SK-N-SH (cell line): ENCODE results near the gene PRDM15. TPM values are rescaled to one million over a fixed set of nuclear protein-coding genes. Genes with fewer than 3 reads are reported as not detected.
A peak's percentile ranks its signal among the peaks of the same experiment; 100 is the strongest.

ENCODE experiments used
- CTCF ChIA-PET: fragments of 300-600, 350-600 bp; formaldehyde crosslinking; extraction: SDS; loops from one replicate; lab custom pipeline; 2021; lab: Yijun Ruan, JAX
- POLR2A ChIA-PET: fragments of 350-600 bp; sonication (Branson Sonifier 250); formaldehyde crosslinking; extraction: SDS; loops from one replicate; lab custom pipeline; 2020; ENCODE audit warnings: antibody characterized with exemption, inconsistent platforms; lab: Yijun Ruan, JAX
- DNase-seq: peaks from one replicate; pipeline ENCODE4 v3.0.0; 2012
- H2AFZ ChIP-seq: fragments of 200-600 bp; sonication (generic); 2 replicates; pipeline ENCODE4 v1.8.1; 2016; ENCODE audit warnings: antibody characterized with exemption, mild to moderate bottlenecking, low read depth
- H3F3A ChIP-seq: fragments of 200-600 bp; sonication (generic); replicated peaks from 2 replicates; pipeline ENCODE3; 2016; ENCODE audit warnings: antibody characterized with exemption, mild to moderate bottlenecking; ENCODE audit not compliant: insufficient read depth
- H3K27ac ChIP-seq, 2 experiments: fragments of 200-500 bp in 1 of 2; fragments of 200-600 bp in 1 of 2; sonication (Bioruptor generic) in 1 of 2; sonication (generic), shearing (Covaris generic) in 1 of 2; 2 replicates each; pipeline versions ENCODE4 v1.5.1 to v1.6.1; 2014 to 2016; ENCODE audit warnings: low read depth in 2 of 2, inconsistent platforms in 1 of 2, low read length in 1 of 2, mild to moderate bottlenecking in 1 of 2, mixed read lengths in 1 of 2
- H3K27me3 ChIP-seq: fragments of 200-600 bp; sonication (generic), shearing (Covaris generic); 2 replicates; pipeline ENCODE4 v1.6.1; 2016; ENCODE audit warnings: mixed run types; ENCODE audit not compliant: insufficient read depth
- H3K36me3 ChIP-seq, 2 experiments: fragments of 200-500 bp in 1 of 2; fragments of 200-600 bp in 1 of 2; sonication (Bioruptor generic) in 1 of 2; sonication (generic) in 1 of 2; replicated peaks in 1 of 2; 2 replicates each; pipeline versions ENCODE3 to v1.5.1; 2014 to 2016; ENCODE audit warnings: low read length in 1 of 2, mild to moderate bottlenecking in 1 of 2; ENCODE audit not compliant: insufficient read depth in 2 of 2, control insufficient read depth in 1 of 2
- H3K4me1 ChIP-seq, 2 experiments: fragments of 200-500 bp in 1 of 2; fragments of 200-600 bp in 1 of 2; sonication (Bioruptor generic) in 1 of 2; sonication (generic), shearing (Covaris generic) in 1 of 2; 2 replicates each; pipeline versions ENCODE4 v1.5.1 to v1.6.1; 2014 to 2016; ENCODE audit warnings: low read depth in 1 of 2, low read length in 1 of 2, mixed run types in 1 of 2; ENCODE audit not compliant: insufficient read depth in 2 of 2, control insufficient read depth in 1 of 2
- H3K4me2 ChIP-seq: fragments of 200-600 bp; sonication (generic), shearing (Covaris generic); 2 replicates; pipeline ENCODE4 v1.6.1; 2017; ENCODE audit warnings: mixed run types
- H3K4me3 ChIP-seq, 2 experiments: fragments of 200-500 bp in 1 of 2; fragments of 200-600 bp in 1 of 2; sonication (Bioruptor generic) in 1 of 2; sonication (generic), shearing (Covaris generic) in 1 of 2; 2 replicates each; pipeline versions ENCODE4 v1.5.1 to v1.8.1; 2014 to 2016; ENCODE audit warnings: low read depth in 2 of 2, inconsistent platforms in 1 of 2, low read length in 1 of 2, mild to moderate bottlenecking in 1 of 2, mixed read lengths in 1 of 2, moderate library complexity in 1 of 2
- H3K79me2 ChIP-seq: fragments of 200-600 bp; sonication (generic); 2 replicates; pipeline ENCODE4 v1.8.1; 2017; ENCODE audit warnings: mild to moderate bottlenecking; ENCODE audit not compliant: insufficient read depth
- H3K9ac ChIP-seq: fragments of 200-600 bp; sonication (generic); 2 replicates; pipeline ENCODE4 v1.6.1; 2017; ENCODE audit warnings: mixed run types
- H3K9me2 ChIP-seq: fragments of 200-600 bp; sonication (generic); 2 replicates; pipeline ENCODE4 v1.6.1; 2017; ENCODE audit warnings: mixed run types
- H3K9me3 ChIP-seq: fragments of 200-600 bp; sonication (generic); 2 replicates; pipeline ENCODE4 v1.6.1; 2017; ENCODE audit warnings: mixed run types, mild to moderate bottlenecking, moderate library complexity
- H4K20me1 ChIP-seq: fragments of 200-600 bp; sonication (generic); 2 replicates; pipeline ENCODE4 v1.6.1; 2017; ENCODE audit warnings: mild to moderate bottlenecking, mixed run types; ENCODE audit not compliant: insufficient read depth
- CHD2 ChIP-seq: fragments of 150-350 bp; IDR thresholded peaks from 2 replicates; pipeline ENCODE4 v1.6.1; 2018; ENCODE audit warnings: low read length; ENCODE audit not compliant: partially characterized antibody
- CTCF ChIP-seq: fragments of 200-600 bp; sonication (generic); IDR thresholded peaks from 2 replicates; pipeline ENCODE4 v1.6.1; 2017; ENCODE audit warnings: antibody characterized with exemption, mild to moderate bottlenecking, moderate library complexity
- ELF1 ChIP-seq: IDR thresholded peaks from 2 replicates; pipeline ENCODE4 v1.4.0; 2012
- EZH2phosphoT487 ChIP-seq: fragments of 200-600 bp; sonication (generic); IDR thresholded peaks from 2 replicates; pipeline ENCODE4 v1.6.1; 2017; ENCODE audit warnings: low read depth, mixed run types, mild to moderate bottlenecking, antibody characterized with exemption, moderate library complexity, borderline replicate concordance
- FOSL2 ChIP-seq: IDR thresholded peaks from 2 replicates; pipeline ENCODE4 v1.4.0; 2012; ENCODE audit warnings: low read depth, mild to moderate bottlenecking, moderate library complexity, borderline replicate concordance
- FOXJ3 ChIP-seq: sonication (generic); formaldehyde crosslinking; IDR thresholded peaks from 2 replicates; pipeline ENCODE4 v1.5.1; 2020; ENCODE audit warnings: mild to moderate bottlenecking, missing genetic modification reagents
- FOXM1 ChIP-seq: IDR thresholded peaks from 2 replicates; pipeline ENCODE4 v1.4.0; 2012; ENCODE audit warnings: low read depth, mild to moderate bottlenecking
- GABPA ChIP-seq: IDR thresholded peaks from 2 replicates; pipeline ENCODE4 v1.4.0; 2012; ENCODE audit warnings: low read depth, mild to moderate bottlenecking
- GATA2 ChIP-seq: sonication (generic); formaldehyde crosslinking; IDR thresholded peaks from 2 replicates; pipeline ENCODE4 v1.5.0; 2020; ENCODE audit warnings: mild to moderate bottlenecking, missing genetic modification reagents
- IRF3 ChIP-seq: fragments of 150-350 bp; IDR thresholded peaks from 2 replicates; pipeline ENCODE4 v1.6.1; 2016; ENCODE audit warnings: mild to moderate bottlenecking, low read depth, low read length
- JUND ChIP-seq: IDR thresholded peaks from 2 replicates; pipeline ENCODE4 v1.4.0; 2012
- MAX ChIP-seq: IDR thresholded peaks from 2 replicates; pipeline ENCODE4 v1.4.0; 2012; ENCODE audit warnings: low read depth
- MEF2A ChIP-seq: IDR thresholded peaks from 2 replicates; pipeline ENCODE4 v1.4.0; 2012; ENCODE audit warnings: low read depth, borderline replicate concordance
- NFIC ChIP-seq: IDR thresholded peaks from 2 replicates; pipeline ENCODE4 v1.4.0; 2012; ENCODE audit warnings: borderline replicate concordance
- NRF1 ChIP-seq: IDR thresholded peaks from 2 replicates; pipeline ENCODE4 v1.6.1; 2012; ENCODE audit warnings: low read depth, mild to moderate bottlenecking, low read length
- PBX3 ChIP-seq: IDR thresholded peaks from 2 replicates; pipeline ENCODE4; 2012
- POLR2AphosphoS5 ChIP-seq: IDR thresholded peaks from 2 replicates; pipeline ENCODE4 v1.6.1; 2012; ENCODE audit warnings: low read depth, low read length
- RAD21 ChIP-seq: IDR thresholded peaks from 2 replicates; pipeline ENCODE4 v1.6.1; 2012; ENCODE audit warnings: mild to moderate bottlenecking, low read length
- RCOR1 ChIP-seq: fragments of 150-350 bp; IDR thresholded peaks from 2 replicates; pipeline ENCODE4 v1.6.1; 2017; ENCODE audit warnings: antibody characterized with exemption, low read length
- RXRA ChIP-seq: IDR thresholded peaks from 2 replicates; pipeline ENCODE4 v1.4.0; 2012; ENCODE audit warnings: low read depth, mild to moderate bottlenecking, borderline replicate concordance
- SIN3A ChIP-seq: IDR thresholded peaks from 2 replicates; pipeline ENCODE4 v1.6.1; 2012; ENCODE audit warnings: low read depth, mild to moderate bottlenecking, low read length, moderate library complexity, borderline replicate concordance
- SMC3 ChIP-seq: IDR thresholded peaks from 2 replicates; pipeline ENCODE4 v1.6.1; 2012; ENCODE audit warnings: low read depth, low read length, improper control_type of control experiment
- TAF1 ChIP-seq: IDR thresholded peaks from 2 replicates; pipeline ENCODE4 v1.6.1; 2012; ENCODE audit warnings: low read depth, mild to moderate bottlenecking, low read length, moderate library complexity, borderline replicate concordance
- TEAD4 ChIP-seq: IDR thresholded peaks from 2 replicates; pipeline ENCODE4 v1.4.0; 2012; ENCODE audit warnings: mild to moderate bottlenecking, borderline replicate concordance; ENCODE audit not compliant: insufficient read depth
- USF1 ChIP-seq: IDR thresholded peaks from 2 replicates; pipeline ENCODE4 v1.4.0; 2012; ENCODE audit warnings: low read depth, borderline replicate concordance
- USF2 ChIP-seq: fragments of 150-350 bp; IDR thresholded peaks from 2 replicates; pipeline ENCODE4 v1.6.1; 2017; ENCODE audit warnings: antibody characterized with exemption, low read length, low read depth, borderline replicate concordance
- YY1 ChIP-seq: IDR thresholded peaks from 2 replicates; pipeline ENCODE4 v1.4.0; 2012; ENCODE audit warnings: low read depth, mild to moderate bottlenecking
- WGBS: methylation state at CpG from one replicate; pipeline ENCODE4 v1.1.6; 2017; ENCODE audit warnings: low lambda C conversion rate; 5-methylcytosine and 5-hydroxymethylcytosine counted together
- polyA plus RNA-seq, 3 experiments: library from polyadenylated mRNA; depleted of rRNA; stranded (reverse); fragments of >200 nt; gene quantifications; 2 replicates each; pipeline ENCODE4 v1.2.3, GENCODE V29; 2012

PRDM15 gene
- polyA plus RNA-seq, 1 of the 3 experiments (the other 2 are of a cell fraction) = 7.0 TPM

GRCh38 chr21:41894922-41895557 lies 15.9 kb upstream of the PRDM15 start:
- Histone ChIP-seq H3K4me2 (no peak overlapping the region), H2AFZ (no peak overlapping the region), H3K4me3 (no peak overlapping the region), H3K27me3 (no peaks in the 10 kb centered on the region)
- DNase-seq = no peak
- POLR2A ChIA-PET = no interaction called here
- no peak for TF ChIP-seq CTCF
- TF ChIP-seq MEF2A = no peak
- TF ChIP-seq GABPA = no peak
- no peak for TF ChIP-seq IRF3
- TF ChIP-seq ELF1 = no peak
- TF ChIP-seq CHD2 = no peak
- TF ChIP-seq RCOR1 = no peak
- no peak for TF ChIP-seq GATA2 (CRISPR knock-in tag)
- TF ChIP-seq MAX = no peak
- TF ChIP-seq NRF1 = no peak
- no peak for TF ChIP-seq SIN3A
- 0 out of 2 replicates have a peak, but pooled peaks have one; percentile 16 for TF ChIP-seq NFIC
- TF ChIP-seq PBX3 = peak; percentile 79
- TF ChIP-seq TAF1 = no peak
- TF ChIP-seq EZH2phosphoT487 = no peak
- no peak for TF ChIP-seq SMC3
- TF ChIP-seq RAD21 = no peak
- no peak for TF ChIP-seq USF2
- TF ChIP-seq FOXJ3 (CRISPR knock-in tag) = no peak
- TF ChIP-seq FOXM1 = no peak
- no peak; the same call in 1 of the 2 replicates for TF ChIP-seq FOSL2
- TF ChIP-seq POLR2AphosphoS5 = no peak
- TF ChIP-seq TEAD4 = no peak
- TF ChIP-seq RXRA = no peak
- no peak for TF ChIP-seq USF1
- TF ChIP-seq YY1 = no peak
- 0 out of 2 replicates have a peak, but pooled peaks have one; percentile 14 for TF ChIP-seq JUND
- TF ChIP-seq, all 33 proteins: peak for 3
- no peaks in the 10 kb centered on the region for H3K79me2 ChIP-seq
- 71% methylated on average over 10 of the region's 13 CpGs for WGBS
- H3K9ac ChIP-seq = no peak overlapping the region
- H4K20me1 ChIP-seq = no peaks in the 10 kb centered on the region
- no peaks in the 10 kb centered on the region for H3F3A ChIP-seq
- H3K27ac ChIP-seq = no peak overlapping the region; a peak in 1 of 4 replicates
- no peaks in the 10 kb centered on the region for H3K9me2 ChIP-seq
- H3K9me3 ChIP-seq = no peaks in the 10 kb centered on the region
- CTCF ChIA-PET = interaction anchor here (1.1 to 1.5 kb wide), 3 partner anchors 41 to 222 kb away, joined by 3 to 5 read pairs (median 4); no protein-coding TSS in a partner anchor
- peaks cover 0 to 14% of the 10 kb centered on the region in 2 experiments for H3K36me3 ChIP-seq
- peaks cover 0 to 12% of the 10 kb centered on the region in 2 experiments; a peak in 2 of 4 replicates for H3K4me1 ChIP-seq
